ENCODE results near the gene TBL1XR1.

TBL1XR1 gene

GRCh38 chr3:177234121-177234520 is 36.8 kb upstream of the TBL1XR1 start:
- CTCF ChIA-PET, result no interaction called here
- DNase-seq (ENCODE audit: low spot score), result no peak
- POLR2A ChIA-PET (ENCODE audit: low non-redundant PET), result no interaction called here
- H3K27ac ChIP-seq, result no peak overlapping the region
- TF ChIP-seq CTCF (conservative IDR thresholded peaks at IDR 0.05; ENCODE audit: low read depth), result no peak

GRCh38 chr3:177231242-177231641 is 34.0 kb upstream of the TBL1XR1 start:
- no peak for TF ChIP-seq CTCF (conservative IDR thresholded peaks at IDR 0.05; ENCODE audit: low read depth)
- POLR2A ChIA-PET (ENCODE audit: low non-redundant PET), result no interaction called here
- DNase-seq (ENCODE audit: low spot score), result no peak
- CTCF ChIA-PET, result no interaction called here
- H3K27ac ChIP-seq, result no peak overlapping the region

- no peak for TF ChIP-seq CTCF (conservative IDR thresholded peaks at IDR 0.05; ENCODE audit: low read depth)
- DNase-seq (ENCODE audit: low spot score), result no peak
- CTCF ChIA-PET, result interaction anchor here (0.5 to 0.7 kb wide), 2 partner anchors 19 to 992 kb away, joined by 3 to 5 read pairs; no protein-coding TSS in a partner anchor
- POLR2A ChIA-PET (ENCODE audit: low non-redundant PET), result no interaction called here
- no peak overlapping the region for H3K27ac ChIP-seq
Measured at GRCh38 chr3:177230641-177231040, 33.4 kb upstream of the TBL1XR1 start.

- ChIA-PET POLR2A (ENCODE audit: low non-redundant PET) (no interaction called here), CTCF (no interaction called here)
Measured at GRCh38 chr3:177229791-177230190, 32.5 kb upstream of the TBL1XR1 start.

GRCh38 chr3:177228601-177229190 is 31.4 kb upstream of the TBL1XR1 start:
- ChIA-PET CTCF (no interaction called here), POLR2A (ENCODE audit: low non-redundant PET) (no interaction called here)
- no peak for TF ChIP-seq CTCF (conservative IDR thresholded peaks at IDR 0.05; ENCODE audit: low read depth)
- no peak for DNase-seq (ENCODE audit: low spot score)
- H3K27ac ChIP-seq, result no peak overlapping the region

More at GRCh38 chr3:177229791-177230190, 32.5 kb upstream of the TBL1XR1 start:
- no peak for DNase-seq (ENCODE audit: low spot score)
- TF ChIP-seq CTCF (conservative IDR thresholded peaks at IDR 0.05; ENCODE audit: low read depth), result no peak
- no peak overlapping the region for H3K27ac ChIP-seq

- no peak for TF ChIP-seq CTCF (conservative IDR thresholded peaks at IDR 0.05; ENCODE audit: low read depth)
- H3K27ac ChIP-seq, result no peak overlapping the region
- no peak for DNase-seq (ENCODE audit: low spot score)
- CTCF ChIA-PET, result no interaction called here
- POLR2A ChIA-PET (ENCODE audit: low non-redundant PET), result interaction anchor here (0.6 kb wide), 1 partner anchor 180 kb away, joined by 4 read pairs; no protein-coding TSS in a partner anchor
Measured at GRCh38 chr3:177224414-177224813, 27.1 kb upstream of the TBL1XR1 start.
